WERI-Rb-1 (cell line): ENCODE results near the gene ACOT7.

Experiments
- DNase-seq: peaks from one replicate; pipeline ENCODE4 v3.0.0-alpha.2; 2020
- H3K27ac ChIP-seq: fragments of 250-450 bp; sonication (Bioruptor Pico); 2 replicates; pipeline ENCODE4 v1.5.1; 2020; ENCODE audit warnings: mild to moderate bottlenecking, moderate library complexity
- H3K27me3 ChIP-seq: fragments of 250-450 bp; sonication (Bioruptor Pico); 2 replicates; pipeline ENCODE4 v1.5.1; 2021; ENCODE audit warnings: mild to moderate bottlenecking, low read depth, moderate library complexity; ENCODE audit not compliant: insufficient read depth, severe bottlenecking
- H3K36me3 ChIP-seq: fragments of 250-450 bp; sonication (Bioruptor Pico); 2 replicates; pipeline ENCODE4 v1.5.1; 2020; ENCODE audit warnings: mild to moderate bottlenecking, moderate library complexity
- H3K4me3 ChIP-seq: 2 replicates; pipeline ENCODE4 v1.5.1; 2011; ENCODE audit warnings: low read depth, mild to moderate bottlenecking, control low read depth, low read length
- H3K9me3 ChIP-seq: fragments of 250-450 bp; sonication (Bioruptor Pico); 2 replicates; pipeline ENCODE4 v1.5.1; 2021; ENCODE audit warnings: mild to moderate bottlenecking, moderate library complexity; ENCODE audit not compliant: severe bottlenecking
- TF ChIP-seq, protein P1 (sequence below): IDR thresholded peaks from 2 replicates; pipeline ENCODE4 v1.5.1; 2011; ENCODE audit warnings: low read depth, mild to moderate bottlenecking, control low read depth, inconsistent platforms, low read length

ACOT7 gene

GRCh38 chr1:6261615-6261995 is 132.0 kb downstream of the ACOT7 start:
- TF ChIP-seq, protein P1, sequence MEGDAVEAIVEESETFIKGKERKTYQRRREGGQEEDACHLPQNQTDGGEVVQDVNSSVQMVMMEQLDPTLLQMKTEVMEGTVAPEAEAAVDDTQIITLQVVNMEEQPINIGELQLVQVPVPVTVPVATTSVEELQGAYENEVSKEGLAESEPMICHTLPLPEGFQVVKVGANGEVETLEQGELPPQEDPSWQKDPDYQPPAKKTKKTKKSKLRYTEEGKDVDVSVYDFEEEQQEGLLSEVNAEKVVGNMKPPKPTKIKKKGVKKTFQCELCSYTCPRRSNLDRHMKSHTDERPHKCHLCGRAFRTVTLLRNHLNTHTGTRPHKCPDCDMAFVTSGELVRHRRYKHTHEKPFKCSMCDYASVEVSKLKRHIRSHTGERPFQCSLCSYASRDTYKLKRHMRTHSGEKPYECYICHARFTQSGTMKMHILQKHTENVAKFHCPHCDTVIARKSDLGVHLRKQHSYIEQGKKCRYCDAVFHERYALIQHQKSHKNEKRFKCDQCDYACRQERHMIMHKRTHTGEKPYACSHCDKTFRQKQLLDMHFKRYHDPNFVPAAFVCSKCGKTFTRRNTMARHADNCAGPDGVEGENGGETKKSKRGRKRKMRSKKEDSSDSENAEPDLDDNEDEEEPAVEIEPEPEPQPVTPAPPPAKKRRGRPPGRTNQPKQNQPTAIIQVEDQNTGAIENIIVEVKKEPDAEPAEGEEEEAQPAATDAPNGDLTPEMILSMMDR, result no peak
- no peaks in the 10 kb centered on the region for H3K9me3 ChIP-seq
- peak; percentile 73 for DNase-seq
- H3K27me3 ChIP-seq, result no peaks in the 10 kb centered on the region
- H3K36me3 ChIP-seq, result peaks cover 4% of the 10 kb centered on the region
- peak overlapping the region; percentile 65; the same call in 1 of the 2 replicates for H3K27ac ChIP-seq
- peak overlapping the region; percentile 64 for H3K4me3 ChIP-seq

DNA sequence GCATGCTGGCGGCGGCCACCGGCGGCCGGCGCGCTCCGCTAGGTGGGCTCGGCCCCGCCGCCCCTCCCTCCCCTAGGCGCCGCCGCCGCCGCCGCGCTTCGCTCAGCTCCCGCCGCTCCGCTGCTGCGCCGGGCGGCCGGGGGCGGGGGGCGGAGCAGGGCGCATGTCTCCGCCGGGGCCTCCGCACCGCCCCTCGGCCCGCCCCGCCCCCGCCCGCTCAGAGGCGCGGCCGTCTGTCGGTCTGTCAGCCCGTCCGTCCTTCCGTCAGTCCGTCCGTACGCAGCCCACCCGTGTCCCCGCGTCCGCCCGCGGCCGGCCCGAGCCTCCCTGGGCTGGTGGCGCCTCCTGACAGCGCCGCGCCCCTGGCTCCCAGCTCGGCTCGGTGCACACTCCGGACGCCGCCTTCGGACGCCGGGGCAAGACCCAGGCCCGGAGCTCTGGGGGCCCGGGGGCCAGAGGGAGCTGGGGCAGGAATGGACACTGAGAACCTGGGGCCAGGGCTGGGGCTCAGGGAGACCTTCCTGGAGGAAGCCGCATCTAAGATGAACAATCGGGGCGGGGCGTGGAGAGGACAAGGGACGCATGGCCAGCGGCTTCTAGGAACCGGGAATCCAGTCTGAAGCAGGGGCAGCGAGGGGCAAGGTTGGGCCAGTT is 132.5 kb downstream of the ACOT7 start, which contains the start of gene GPR153:
Gene GPR153, minus strand, starts transcription at position 138 of the 654 bp plus-strand sequence. CDS start 6,193 bp downstream, outside the sequence.
- Histone ChIP-seq H3K36me3 (peaks cover 4% of the 10 kb centered on the region), H3K27me3 (no peaks in the 10 kb centered on the region), H3K4me3 (peak within 1 kb of the TSS; percentile 75), H3K9me3 (no peaks in the 10 kb centered on the region), H3K27ac (peak within 1 kb of the TSS; percentile 65)
- DNase-seq, result peak; percentile 53
- TF ChIP-seq, protein P1, result no peak

GRCh38 chr1:6260433-6260934 is 133.1 kb downstream of the ACOT7 start:
- Histone ChIP-seq H3K9me3 (no peaks in the 10 kb centered on the region), H3K36me3 (peaks cover 4% of the 10 kb centered on the region), H3K27ac (peak overlapping the region; percentile 61), H3K4me3 (peak overlapping the region; percentile 75), H3K27me3 (no peaks in the 10 kb centered on the region)
- TF ChIP-seq, protein P1, result no peak
- DNase-seq, result peak; percentile 45

GRCh38 chr1:6259491-6260362 is 133.8 kb downstream of the ACOT7 start:
- no peaks in the 10 kb centered on the region for H3K27me3 ChIP-seq
- peaks cover 4% of the 10 kb centered on the region for H3K36me3 ChIP-seq
- H3K27ac ChIP-seq, result no peak overlapping the region; the same call in 1 of the 2 replicates
- TF ChIP-seq, protein P1, result no peak
- peak; percentile 77 for DNase-seq
- H3K9me3 ChIP-seq, result no peaks in the 10 kb centered on the region
- H3K4me3 ChIP-seq, result peak overlapping the region; percentile 75

DNA sequence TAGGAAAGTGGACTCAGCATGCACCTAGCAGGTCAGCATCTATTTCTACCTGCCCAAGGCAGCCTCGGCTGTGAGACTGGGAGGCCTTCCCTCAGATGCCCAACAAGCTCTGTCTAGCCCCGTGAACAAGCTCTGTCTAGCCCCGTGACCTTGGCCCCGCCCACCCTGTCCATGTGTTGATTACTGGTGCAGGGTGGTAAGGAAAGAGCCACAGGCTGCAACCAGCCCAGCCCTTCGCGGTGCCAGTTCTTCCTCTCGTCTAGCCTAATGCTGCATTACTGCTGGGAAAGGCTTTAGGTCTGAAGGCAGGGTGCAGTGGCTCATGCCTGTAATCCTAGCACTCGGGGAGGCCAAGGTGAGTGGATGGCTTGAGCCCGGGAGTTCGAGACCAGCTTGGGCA is 134.9 kb downstream of the ACOT7 start:
- Histone ChIP-seq H3K4me3 (no peak overlapping the region), H3K9me3 (no peaks in the 10 kb centered on the region), H3K36me3 (no peaks in the 10 kb centered on the region; the same call in 1 of the 2 replicates), H3K27me3 (no peaks in the 10 kb centered on the region), H3K27ac (no peak overlapping the region)
- DNase-seq, result no peak
- TF ChIP-seq, protein P1, result no peak
